ENCODE measurements around the gene CAPZA1.

DNA sequence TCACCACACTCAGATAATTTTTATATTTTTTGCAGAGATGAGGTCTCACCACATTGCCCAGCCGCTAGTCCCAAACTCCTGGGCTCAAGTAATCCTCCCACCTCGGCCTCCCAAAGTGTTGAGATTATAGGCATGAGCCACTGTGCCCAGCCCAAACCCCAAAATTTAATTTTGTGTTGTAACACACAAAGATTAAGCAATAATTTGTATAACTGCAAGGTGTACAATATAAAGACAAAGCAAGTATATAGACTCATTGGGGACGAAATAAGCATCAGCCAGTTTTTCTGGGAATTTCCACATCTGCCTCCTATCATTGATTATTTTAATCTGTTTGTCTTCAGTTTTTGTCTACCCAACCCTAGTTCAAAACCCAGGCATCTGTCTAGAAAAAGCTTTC lies 43.4 kb upstream of the CAPZA1 start:
- TF ChIP-seq EZH2 (IDR thresholded peaks at IDR 0.05; ENCODE audit: borderline replicate concordance) (no peak), CTCF (IDR thresholded peaks at IDR 0.05; ENCODE audit: poor library complexity) (no peak)

Measured in hepatocyte (in vitro differentiated cells).